DOHH2 (cell line): ENCODE data around the gene KCTD3.

Source experiments
- H3F3A ChIP-seq: fragments of 200-600 bp; sonication (generic), shearing (Covaris generic); 2 replicates; pipeline ENCODE4 v1.6.0; 2016; ENCODE audit warnings: antibody characterized with exemption, mild to moderate bottlenecking; ENCODE audit not compliant: control insufficient read depth, insufficient read depth
- H3K27ac ChIP-seq: fragments of 200-600 bp; sonication (generic); 2 replicates; pipeline ENCODE4 v1.5.1; 2014; ENCODE audit warnings: low read depth, mild to moderate bottlenecking, low read length, moderate library complexity
- H3K27me3 ChIP-seq: fragments of 200-600 bp; sonication (generic); 2 replicates; pipeline ENCODE4 v1.6.1; 2014; ENCODE audit warnings: mild to moderate bottlenecking, low read length, mixed read lengths; ENCODE audit not compliant: control insufficient read depth
- H3K36me3 ChIP-seq: fragments of 200-600 bp; sonication (generic); 2 replicates; pipeline ENCODE4 v1.6.1; 2014; ENCODE audit warnings: mild to moderate bottlenecking, low read length, moderate library complexity, mixed read lengths; ENCODE audit not compliant: control insufficient read depth
- H3K4me1 ChIP-seq: fragments of 200-600 bp; sonication (generic); 2 replicates; pipeline ENCODE4 v1.6.1; 2014; ENCODE audit warnings: mild to moderate bottlenecking, low read length, mixed read lengths; ENCODE audit not compliant: control insufficient read depth
- H3K4me2 ChIP-seq: fragments of 200-600 bp; sonication (generic); 2 replicates; pipeline ENCODE4 v1.6.0; 2014; ENCODE audit warnings: mild to moderate bottlenecking, low read length, moderate library complexity
- H3K4me3 ChIP-seq: fragments of 200-600 bp; sonication (generic); 2 replicates; pipeline ENCODE4 v1.5.1; 2014; ENCODE audit warnings: mild to moderate bottlenecking, low read length, mixed read lengths
- H3K79me2 ChIP-seq: fragments of 200-600 bp; sonication (generic); 2 replicates; pipeline ENCODE4 v1.6.1; 2014; ENCODE audit warnings: mild to moderate bottlenecking, low read length, mixed read lengths; ENCODE audit not compliant: control insufficient read depth
- H3K9me2 ChIP-seq: fragments of 200-600 bp; sonication (generic); replicated peaks from 2 replicates; pipeline ENCODE4 v1.6.1; 2014; ENCODE audit warnings: mild to moderate bottlenecking, low read length, mixed read lengths; ENCODE audit not compliant: control insufficient read depth
- H3K9me3 ChIP-seq: fragments of 200-600 bp; sonication (generic); 2 replicates; pipeline ENCODE4 v1.6.1; 2014; ENCODE audit warnings: antibody characterized with exemption, low read length, mixed read lengths; ENCODE audit not compliant: control insufficient read depth, insufficient read depth
- H4K20me1 ChIP-seq: fragments of 200-600 bp; sonication (generic); 2 replicates; pipeline ENCODE4 v1.6.0; 2014; ENCODE audit warnings: low read depth, mild to moderate bottlenecking, antibody characterized with exemption, low read length, moderate library complexity; ENCODE audit not compliant: control insufficient read depth, insufficient read depth
- CTCF ChIP-seq: fragments of 200-600 bp; sonication (generic); IDR thresholded peaks from one replicate; pipeline ENCODE4 v1.5.1; 2014; ENCODE audit warnings: antibody characterized with exemption, mild to moderate bottlenecking, low read depth, low read length; ENCODE audit not compliant: poor library complexity, severe bottlenecking
- EZH2phosphoT487 ChIP-seq: fragments of 200-600 bp; sonication (generic); IDR thresholded peaks from 2 replicates; pipeline ENCODE4 v1.6.1; 2017; ENCODE audit warnings: borderline replicate concordance, mild to moderate bottlenecking, antibody characterized with exemption, low read length, moderate library complexity, mixed read lengths

The KCTD3 gene

DNA sequence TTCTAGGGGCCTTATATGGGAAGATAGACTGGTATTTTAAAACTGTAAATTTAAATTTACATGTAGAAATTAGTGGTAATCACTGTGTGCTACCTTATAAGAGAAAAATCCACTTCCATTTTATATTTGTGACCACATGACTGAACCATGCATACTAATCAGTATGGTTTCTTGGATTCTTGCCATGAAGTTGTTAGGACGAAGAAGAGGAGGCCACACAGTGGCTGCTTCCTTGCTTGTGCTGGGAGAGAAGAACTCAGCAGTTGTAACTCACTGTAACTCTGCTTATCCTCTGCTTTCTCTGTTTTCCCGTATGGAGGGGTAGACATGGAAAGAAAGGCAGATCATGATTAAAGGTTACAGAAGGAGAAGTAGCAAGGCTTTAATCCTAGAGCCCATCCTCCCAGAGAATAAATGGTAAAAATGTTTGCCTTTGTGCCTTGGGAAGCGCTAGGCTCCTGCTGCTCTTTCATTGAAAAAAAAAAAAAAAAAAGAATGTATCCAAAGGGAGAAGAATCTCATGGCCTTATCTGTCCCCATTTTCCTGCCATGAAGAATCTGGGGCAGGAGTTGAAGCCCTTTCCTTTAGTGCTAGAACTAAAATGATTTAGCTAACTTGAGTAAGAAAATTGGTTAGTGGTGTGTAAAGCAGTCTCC is 32.4 kb downstream of the KCTD3 start:
- Histone ChIP-seq H3K27me3 (no peaks in the 10 kb centered on the region), H3K4me2 (no peak overlapping the region), H3K4me1 (no peaks in the 10 kb centered on the region), H3K36me3 (peaks cover 42% of the 10 kb centered on the region), H3F3A (no peaks in the 10 kb centered on the region), H3K79me2 (no peaks in the 10 kb centered on the region), H3K27ac (no peak overlapping the region), H4K20me1 (no peaks in the 10 kb centered on the region), H3K4me3 (no peak overlapping the region), H3K9me2 (no peaks in the 10 kb centered on the region), H3K9me3 (no peaks in the 10 kb centered on the region)
- TF ChIP-seq EZH2phosphoT487 (no peak), CTCF (no peak)

DNA sequence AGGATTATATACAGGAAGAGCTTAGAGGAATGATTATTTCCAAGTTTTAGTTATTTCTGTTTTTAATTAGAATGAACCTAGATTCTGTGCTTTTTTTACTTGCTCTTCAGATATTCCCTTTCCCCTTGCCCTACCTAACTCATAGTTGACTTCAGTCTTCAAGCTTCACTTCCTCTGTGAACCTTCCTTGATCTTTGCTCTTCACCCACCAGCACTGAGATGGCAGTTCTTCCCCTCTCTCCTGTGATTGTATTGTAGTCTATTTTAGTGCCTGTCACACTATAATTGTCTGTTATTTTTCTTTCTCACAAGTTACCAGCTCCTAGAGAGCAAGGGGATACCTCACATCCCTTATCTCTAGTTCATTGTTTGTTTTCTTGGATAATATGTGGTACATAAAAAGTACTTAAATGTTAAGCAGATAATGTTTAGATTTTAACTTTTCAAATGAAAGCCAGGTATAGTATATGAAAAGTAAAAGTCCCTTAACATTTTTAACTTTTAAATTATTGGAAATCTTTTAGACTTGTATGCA is 33.2 kb downstream of the KCTD3 start:
- Histone ChIP-seq H3F3A (no peaks in the 10 kb centered on the region), H3K79me2 (no peaks in the 10 kb centered on the region), H3K4me2 (no peak overlapping the region), H4K20me1 (no peaks in the 10 kb centered on the region), H3K9me3 (no peaks in the 10 kb centered on the region), H3K27ac (no peak overlapping the region), H3K4me3 (no peak overlapping the region), H3K36me3 (peaks cover 43% of the 10 kb centered on the region), H3K27me3 (no peaks in the 10 kb centered on the region), H3K9me2 (no peaks in the 10 kb centered on the region), H3K4me1 (no peaks in the 10 kb centered on the region)
- no peak for TF ChIP-seq EZH2phosphoT487

GRCh38 chr1:215600867-215601266 is 33.8 kb downstream of the KCTD3 start:
- Histone ChIP-seq H3K4me3 (no peak overlapping the region), H3K79me2 (no peaks in the 10 kb centered on the region), H3K4me2 (no peak overlapping the region), H3K27ac (no peak overlapping the region), H3F3A (0 out of 2 replicates have a peak, but pooled peaks cover 3% of the 10 kb centered on the region), H3K27me3 (no peaks in the 10 kb centered on the region), H3K36me3 (peaks cover 43% of the 10 kb centered on the region), H3K9me2 (no peaks in the 10 kb centered on the region), H4K20me1 (no peaks in the 10 kb centered on the region), H3K9me3 (no peaks in the 10 kb centered on the region), H3K4me1 (no peaks in the 10 kb centered on the region)
- TF ChIP-seq CTCF (no peak), EZH2phosphoT487 (no peak)

DNA sequence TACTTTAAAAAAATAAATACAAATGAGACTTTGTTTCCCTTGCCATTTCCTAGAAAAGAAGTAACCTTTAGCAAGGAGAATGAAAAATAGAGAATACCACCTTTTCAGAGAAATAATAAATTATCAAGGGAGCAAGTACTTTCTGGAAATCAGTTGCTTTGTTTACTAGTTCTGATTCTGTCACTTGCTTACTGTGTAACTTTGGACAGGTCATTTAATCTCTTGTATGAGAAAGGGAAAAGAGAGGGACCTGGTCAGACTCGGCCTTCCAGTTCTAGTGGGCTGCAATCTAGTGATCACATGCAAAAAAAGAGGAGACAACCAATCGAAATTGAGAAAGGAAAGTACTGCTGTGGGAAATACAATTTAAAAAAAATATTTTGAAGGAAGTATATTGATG is 34.2 kb downstream of the KCTD3 start:
- H3K79me2 ChIP-seq = no peaks in the 10 kb centered on the region
- no peaks in the 10 kb centered on the region for H3K4me1 ChIP-seq
- no peak overlapping the region for H3K27ac ChIP-seq
- no peaks in the 10 kb centered on the region for H3K27me3 ChIP-seq
- no peaks in the 10 kb centered on the region for H3K9me3 ChIP-seq
- H3K36me3 ChIP-seq = peaks cover 47% of the 10 kb centered on the region
- no peak overlapping the region for H3K4me2 ChIP-seq
- H3F3A ChIP-seq = peaks cover 5% of the 10 kb centered on the region; the same call in 1 of the 2 replicates
- TF ChIP-seq EZH2phosphoT487 (no peak), CTCF (no peak)
- H3K9me2 ChIP-seq = no peaks in the 10 kb centered on the region
- H4K20me1 ChIP-seq = no peaks in the 10 kb centered on the region
- no peak overlapping the region for H3K4me3 ChIP-seq
